BLaER1 treated with 17β-estradiol and CSF1 and Interleukin-3, amounts not matched to agents 10 nM and 100 nM (cell line): ENCODE measurements around the gene VOPP1.

Experiments
- H3K27ac ChIP-seq, 11 experiments: shearing (Covaris generic); formaldehyde crosslinking; 2 replicates each; pipeline ENCODE4 v1.8.1; 2022
- H3K27me3 ChIP-seq, 11 experiments: shearing (Covaris generic); formaldehyde crosslinking; 2 replicates each; pipeline ENCODE4 v1.8.1; 2022
- H3K36me3 ChIP-seq, 11 experiments: shearing (Covaris generic); formaldehyde crosslinking; 2 replicates each; pipeline ENCODE4 v1.8.1; 2022
- H3K4me1 ChIP-seq, 10 experiments: shearing (Covaris generic); formaldehyde crosslinking; 2 replicates each; pipeline ENCODE4 v1.8.1; 2022
- H3K4me2 ChIP-seq, 11 experiments: shearing (Covaris generic); formaldehyde crosslinking; 2 replicates each; pipeline ENCODE4 v1.8.1; 2022
- H3K4me3 ChIP-seq, 10 experiments: shearing (Covaris generic); formaldehyde crosslinking; 2 replicates each; pipeline ENCODE4 v1.8.1; 2022
- H3K9ac ChIP-seq, 11 experiments: shearing (Covaris generic); formaldehyde crosslinking; 2 replicates each; pipeline ENCODE4 v1.8.1; 2022
- H3K9me3 ChIP-seq, 11 experiments: shearing (Covaris generic); formaldehyde crosslinking; replicated peaks in 1 of 11; 2 replicates each; pipeline ENCODE4 v1.8.1; 2022
- H4K20me1 ChIP-seq, 11 experiments: shearing (Covaris generic); formaldehyde crosslinking; 2 replicates each; pipeline ENCODE4 v1.8.1; 2022
- Cebpa-rat ChIP-seq, 11 experiments: shearing (Covaris generic); IDR thresholded peaks; 2 replicates each; pipeline ENCODE4 v1.8.1; 2022

Gene VOPP1

GRCh38 chr7:55509322-55509721 is 63.0 kb downstream of the VOPP1 start:
- Histone ChIP-seq H3K27ac (peak overlapping the region in 1 of 11 experiments; percentile 4; a peak in 1 of 22 replicates), H3K27me3 (no peaks in the 10 kb centered on the region), H3K4me3 (no peak overlapping the region), H3K4me2 (peak overlapping the region in 2 of 11 experiments; percentile 5 to 43; a peak in 3 of 22 replicates), H3K9ac (peak overlapping the region in 1 of 11 experiments; percentile 40; a peak in 1 of 22 replicates), H3K36me3 (peaks cover 4 to 26% (median 19%) of the 10 kb centered on the region in 11 experiments; a peak in 18 of 22 replicates), H4K20me1 (peaks cover 0 to 19% (median 7%) of the 10 kb centered on the region in 11 experiments; a peak in 11 of 22 replicates), H3K9me3 (no peaks in the 10 kb centered on the region), H3K4me1 (peaks cover 0 to 49% (median 19%) of the 10 kb centered on the region in 10 experiments; a peak in 17 of 20 replicates)
- TF ChIP-seq Cebpa-rat (IDR thresholded peaks at IDR 0.05), result no peak

GRCh38 chr7:55508221-55509011 is 63.9 kb downstream of the VOPP1 start:
- Histone ChIP-seq H3K27ac (0 out of 22 replicates have a peak overlapping the region, but pooled peaks of 1 of the 11 experiments have one; percentile 4), H3K4me3 (no peak overlapping the region), H3K4me1 (peaks cover 0 to 51% (median 22%) of the 10 kb centered on the region in 10 experiments; a peak in 17 of 20 replicates), H3K4me2 (peak overlapping the region in 2 of 11 experiments; percentile 5 to 43; a peak in 2 of 22 replicates), H4K20me1 (peaks cover 0 to 21% (median 8%) of the 10 kb centered on the region in 11 experiments; a peak in 9 of 22 replicates), H3K9me3 (no peaks in the 10 kb centered on the region), H3K36me3 (peaks cover 4 to 22% (median 15%) of the 10 kb centered on the region in 11 experiments; a peak in 17 of 22 replicates), H3K9ac (peak overlapping the region in 1 of 11 experiments; percentile 40; a peak in 1 of 22 replicates), H3K27me3 (no peaks in the 10 kb centered on the region)
- no peak for TF ChIP-seq Cebpa-rat (IDR thresholded peaks at IDR 0.05)

DNA sequence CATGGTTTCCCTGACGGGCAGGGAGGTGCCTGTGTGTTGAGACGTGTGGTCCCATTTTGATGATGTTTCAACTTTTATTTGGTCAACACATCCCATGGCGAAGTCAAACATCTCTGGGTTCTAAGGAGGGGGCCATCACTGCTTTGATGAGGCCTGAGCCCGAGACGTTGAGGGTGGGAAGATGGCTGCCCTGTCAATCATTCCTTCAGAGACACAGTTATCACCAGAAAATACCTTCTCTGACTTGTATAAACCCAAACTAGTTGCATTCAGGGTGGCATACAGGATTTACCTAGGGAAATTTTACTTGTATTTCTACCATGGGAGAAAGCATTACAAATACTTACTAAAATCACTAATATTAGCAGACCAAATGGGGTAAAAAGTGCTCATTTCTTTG is 64.6 kb downstream of the VOPP1 start:
- no peaks in the 10 kb centered on the region for H3K27me3 ChIP-seq
- H3K27ac ChIP-seq, result no peak overlapping the region
- no peak overlapping the region for H3K4me3 ChIP-seq
- H3K9me3 ChIP-seq, result no peaks in the 10 kb centered on the region
- H3K4me1 ChIP-seq, result peaks cover 0 to 51% (median 22%) of the 10 kb centered on the region in 10 experiments; a peak in 17 of 20 replicates
- TF ChIP-seq Cebpa-rat (IDR thresholded peaks at IDR 0.05), result no peak
- H3K9ac ChIP-seq, result no peak overlapping the region
- peaks cover 0 to 21% (median 8%) of the 10 kb centered on the region in 11 experiments; a peak in 10 of 22 replicates for H4K20me1 ChIP-seq
- H3K4me2 ChIP-seq, result no peak overlapping the region
- peaks cover 4 to 20% (median 9%) of the 10 kb centered on the region in 11 experiments; a peak in 15 of 22 replicates for H3K36me3 ChIP-seq

DNA sequence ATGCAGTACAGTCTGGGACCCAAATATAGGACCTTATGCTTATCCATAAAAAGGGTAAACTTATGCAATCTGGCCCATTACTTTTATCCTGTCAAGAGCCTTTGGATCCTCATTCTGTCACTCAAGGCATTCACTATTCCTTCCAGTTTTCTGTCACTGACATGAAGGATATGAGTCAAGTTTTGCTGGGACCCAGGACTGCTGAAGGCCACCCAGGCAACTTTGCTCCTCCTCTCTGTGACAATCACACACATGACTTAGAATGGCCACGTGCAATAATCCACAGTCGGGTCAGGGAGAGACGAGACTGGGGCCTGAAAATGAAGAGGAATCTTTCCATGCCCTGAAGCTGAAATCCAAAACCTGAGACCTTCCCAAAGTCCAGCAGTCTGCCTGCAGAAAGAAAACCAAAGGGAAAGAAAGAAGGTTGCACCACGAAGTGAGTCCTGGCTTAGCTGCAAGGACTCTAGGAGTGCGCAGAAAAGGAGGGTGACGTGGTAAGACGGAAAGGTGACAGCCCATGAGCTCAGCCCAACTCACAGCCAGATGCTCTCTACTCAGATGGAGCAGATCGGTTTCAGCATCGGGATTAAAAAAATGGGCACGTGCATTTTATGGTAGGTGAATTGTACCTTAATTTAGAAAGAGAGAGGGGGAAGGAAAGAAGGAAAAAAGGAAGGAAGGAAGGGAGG is 67.2 kb downstream of the VOPP1 start:
- no peak overlapping the region for H3K9ac ChIP-seq
- H3K4me1 ChIP-seq, result peaks cover 0 to 50% (median 22%) of the 10 kb centered on the region in 10 experiments; a peak in 17 of 20 replicates
- H3K27me3 ChIP-seq, result no peaks in the 10 kb centered on the region
- peaks cover 0 to 43% (median 17%) of the 10 kb centered on the region in 11 experiments; a peak in 16 of 22 replicates for H4K20me1 ChIP-seq
- peaks cover 0 to 35% (median 9%) of the 10 kb centered on the region in 11 experiments; a peak in 13 of 22 replicates for H3K36me3 ChIP-seq
- no peak for TF ChIP-seq Cebpa-rat (IDR thresholded peaks at IDR 0.05)
- H3K4me2 ChIP-seq, result peak overlapping the region in 2 of 11 experiments; percentile 3 to 27; a peak in 1 of 22 replicates
- H3K4me3 ChIP-seq, result no peak overlapping the region
- H3K9me3 ChIP-seq, result no peaks in the 10 kb centered on the region
- H3K27ac ChIP-seq, result no peak overlapping the region

- Histone ChIP-seq H3K36me3 (peaks cover 0 to 44% (median 14%) of the 10 kb centered on the region in 11 experiments; a peak in 16 of 22 replicates), H3K27ac (no peak overlapping the region), H3K27me3 (no peaks in the 10 kb centered on the region), H3K4me2 (peak overlapping the region in 8 of 11 experiments; percentile 4 to 27 (median 10); a peak in 4 of 22 replicates), H3K4me1 (peaks cover 0 to 42% (median 22%) of the 10 kb centered on the region in 10 experiments; a peak in 17 of 20 replicates), H4K20me1 (peaks cover 0 to 49% (median 25%) of the 10 kb centered on the region in 11 experiments; a peak in 16 of 22 replicates), H3K9ac (no peak overlapping the region), H3K9me3 (no peaks in the 10 kb centered on the region), H3K4me3 (no peak overlapping the region)
- no peak for TF ChIP-seq Cebpa-rat (IDR thresholded peaks at IDR 0.05)
Observed at GRCh38 chr7:55504093-55504859, 68.0 kb downstream of the VOPP1 start.

- Histone ChIP-seq H3K9me3 (no peaks in the 10 kb centered on the region), H3K36me3 (peaks cover 0 to 56% (median 15%) of the 10 kb centered on the region in 11 experiments; a peak in 18 of 22 replicates), H3K9ac (no peak overlapping the region), H4K20me1 (peaks cover under 1 to 55% (median 30%) of the 10 kb centered on the region in 11 experiments; a peak in 19 of 22 replicates), H3K4me2 (no peak overlapping the region), H3K4me3 (no peak overlapping the region), H3K4me1 (peaks cover 10 to 32% (median 26%) of the 10 kb centered on the region in 10 experiments; a peak in 19 of 20 replicates), H3K27me3 (no peaks in the 10 kb centered on the region), H3K27ac (no peak overlapping the region)
- TF ChIP-seq Cebpa-rat (IDR thresholded peaks at IDR 0.05), result no peak
Observed at GRCh38 chr7:55502858-55503440, 69.4 kb downstream of the VOPP1 start.

- H3K4me2 ChIP-seq, result no peak overlapping the region
- peaks cover 6 to 56% (median 30%) of the 10 kb centered on the region in 11 experiments; a peak in 19 of 22 replicates for H4K20me1 ChIP-seq
- H3K4me1 ChIP-seq, result peaks cover 12 to 35% (median 25%) of the 10 kb centered on the region in 10 experiments; a peak in 19 of 20 replicates
Observed at GRCh38 chr7:55502124-55502857, 70.0 kb downstream of the VOPP1 start.

More at GRCh38 chr7:55502124-55502857, 70.0 kb downstream of the VOPP1 start:
- Histone ChIP-seq H3K27ac (no peak overlapping the region), H3K9me3 (no peaks in the 10 kb centered on the region), H3K4me3 (no peak overlapping the region), H3K9ac (no peak overlapping the region), H3K36me3 (peaks cover under 1 to 63% (median 22%) of the 10 kb centered on the region in 11 experiments; a peak in 20 of 22 replicates), H3K27me3 (no peaks in the 10 kb centered on the region)
- TF ChIP-seq Cebpa-rat (IDR thresholded peaks at IDR 0.05), result no peak
